Natural killer cell (primary cell): ENCODE data around the gene SSU72. TPM values are rescaled to one million over a fixed set of nuclear protein-coding genes. Genes with fewer than 3 reads are reported as not detected.
A peak's percentile ranks its signal among the peaks of the same experiment; 100 is the strongest.

ENCODE experiments used
- ATAC-seq, 3 donors: fragments of 150-1000 bp in 2 of 3; fragments of 200-7000 bp in 1 of 3; cut with Tn5 transposase; 1 replicate in 1 of 3; 2 replicates in 2 of 3; pipeline ENCODE4 v1.10.0; 2021; ENCODE audit warnings: mild to moderate bottlenecking in 2 of 3, moderate library complexity in 2 of 3
- DNase-seq, 2 donors: peaks; one replicate each; pipeline versions ENCODE4 v3.0.0 to v3.0.0-alpha.2; 2013 to 2021; ENCODE audit warnings: mixed read lengths in 1 of 2
- H3K27ac ChIP-seq: one replicate; pipeline ENCODE4 v1.5.1; 2013; ENCODE audit warnings: mild to moderate bottlenecking, low read length
- H3K27me3 ChIP-seq: one replicate; pipeline ENCODE4 v1.6.1; 2013; ENCODE audit warnings: low read length; ENCODE audit not compliant: control insufficient read depth, insufficient read depth
- H3K36me3 ChIP-seq: one replicate; pipeline ENCODE4 v1.6.1; 2013; ENCODE audit warnings: low read length; ENCODE audit not compliant: control insufficient read depth, insufficient read depth
- H3K4me1 ChIP-seq: one replicate; pipeline ENCODE4 v1.6.1; 2013; ENCODE audit warnings: low read length; ENCODE audit not compliant: control insufficient read depth, insufficient read depth
- H3K4me3 ChIP-seq: one replicate; pipeline ENCODE4 v1.5.1; 2013; ENCODE audit warnings: low read length
- H3K9me3 ChIP-seq: one replicate; pipeline ENCODE4 v1.6.1; 2013; ENCODE audit warnings: low read length; ENCODE audit not compliant: control insufficient read depth, insufficient read depth
- H3K27ac Mint-ChIP-seq, 2 donors: one replicate each; pipeline ENCODE4 v1.8.0; 2022; ENCODE audit warnings: mild to moderate bottlenecking in 2 of 2, mixed read lengths in 2 of 2, moderate library complexity in 1 of 2
- H3K27me3 Mint-ChIP-seq, 2 donors: one replicate each; pipeline ENCODE4 v1.8.0; 2022; ENCODE audit warnings: low read depth in 2 of 2, mixed read lengths in 2 of 2
- H3K36me3 Mint-ChIP-seq: one replicate; pipeline ENCODE4 v1.8.0; 2022; ENCODE audit warnings: mixed read lengths
- H3K4me1 Mint-ChIP-seq, 2 donors: one replicate each; pipeline ENCODE4 v1.8.0; 2022; ENCODE audit warnings: mixed read lengths in 2 of 2
- H3K4me3 Mint-ChIP-seq: one replicate; pipeline ENCODE4 v1.8.0; 2022; ENCODE audit warnings: mild to moderate bottlenecking, moderate library complexity, mixed read lengths
- H3K9me3 Mint-ChIP-seq, 2 donors: one replicate each; pipeline ENCODE4 v1.8.0; 2022; ENCODE audit warnings: mixed read lengths in 2 of 2
- WGBS: methylation state at CpG from one replicate; pipeline ENCODE4 v1.1.7; 2013; ENCODE audit warnings: missing lambda C conversion rate; ENCODE audit not compliant: insufficient coverage; 5-methylcytosine and 5-hydroxymethylcytosine counted together
- intact Hi-C: fragments of 100-400 bp; cut with micrococcal nuclease; formaldehyde crosslinking; loops from one replicate; pipeline ENCODE4 v1.14.2; 2022
- total RNA-seq, 4 donors: library from RNA; stranded (reverse); fragments of 120-200 nt in 1 of 4; gene quantifications; one replicate each; pipeline versions ENCODE4 v1.2.3 to v1.2.4, GENCODE V29; 2013 to 2022
- TF ChIP-seq, protein P1 (sequence below): fragments of 200-600 bp; IDR thresholded peaks from one replicate; pipeline ENCODE4 v1.8.0; 2022; ENCODE audit warnings: antibody characterized with exemption

SSU72 gene
- total RNA-seq, 3 donors from 2014 or later (not counting 1 experiment from before 2014, with no cell fraction given): 87.5 to 107 (median 93.9) TPM

DNA sequence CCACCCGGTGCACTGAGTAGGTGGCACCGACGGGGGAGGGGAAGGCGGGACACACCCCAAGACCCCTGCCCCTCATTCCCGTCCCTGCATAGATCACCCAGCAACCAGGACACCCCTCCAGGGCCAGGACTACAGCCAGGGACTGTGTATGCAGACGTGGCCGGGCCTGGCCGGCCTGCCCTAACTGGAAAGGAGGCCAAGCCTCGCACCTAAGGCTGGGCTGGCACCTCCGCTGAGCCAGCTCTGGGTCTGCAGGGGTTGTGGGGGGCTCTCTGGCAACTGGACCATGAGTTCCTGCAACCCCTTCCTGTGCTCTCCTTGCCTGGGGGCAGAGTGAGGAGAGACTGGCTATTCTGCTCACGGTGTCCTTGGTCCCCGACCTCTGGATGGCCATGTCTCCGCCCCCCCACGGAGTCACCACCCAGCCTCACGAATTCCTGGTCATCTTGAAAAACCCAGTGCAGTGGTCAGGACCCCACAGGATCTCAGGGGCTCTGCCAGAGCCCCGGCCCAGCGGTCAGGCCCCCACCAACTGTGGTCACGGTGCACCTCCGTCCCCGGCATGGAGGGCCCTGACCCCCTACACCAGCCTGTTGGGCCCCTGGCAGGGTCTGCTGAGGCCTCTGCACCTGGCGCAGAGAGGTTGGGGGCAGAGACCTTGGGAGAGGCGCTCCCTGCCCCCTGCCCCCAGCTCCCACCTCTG is 26.3 kb upstream of the SSU72 start:
- no peak for DNase-seq
- WGBS: 90% methylated on average over 21 of the region's 22 CpGs
- Histone ChIP-seq H3K9me3 (no peaks in the 10 kb centered on the region), H3K36me3 (no peaks in the 10 kb centered on the region), H3K4me1 (peaks cover 19% of the 10 kb centered on the region), H3K4me3 (no peak overlapping the region), H3K27me3 (peaks cover 2% of the 10 kb centered on the region), H3K27ac (no peak overlapping the region)
- TF ChIP-seq, protein P1, sequence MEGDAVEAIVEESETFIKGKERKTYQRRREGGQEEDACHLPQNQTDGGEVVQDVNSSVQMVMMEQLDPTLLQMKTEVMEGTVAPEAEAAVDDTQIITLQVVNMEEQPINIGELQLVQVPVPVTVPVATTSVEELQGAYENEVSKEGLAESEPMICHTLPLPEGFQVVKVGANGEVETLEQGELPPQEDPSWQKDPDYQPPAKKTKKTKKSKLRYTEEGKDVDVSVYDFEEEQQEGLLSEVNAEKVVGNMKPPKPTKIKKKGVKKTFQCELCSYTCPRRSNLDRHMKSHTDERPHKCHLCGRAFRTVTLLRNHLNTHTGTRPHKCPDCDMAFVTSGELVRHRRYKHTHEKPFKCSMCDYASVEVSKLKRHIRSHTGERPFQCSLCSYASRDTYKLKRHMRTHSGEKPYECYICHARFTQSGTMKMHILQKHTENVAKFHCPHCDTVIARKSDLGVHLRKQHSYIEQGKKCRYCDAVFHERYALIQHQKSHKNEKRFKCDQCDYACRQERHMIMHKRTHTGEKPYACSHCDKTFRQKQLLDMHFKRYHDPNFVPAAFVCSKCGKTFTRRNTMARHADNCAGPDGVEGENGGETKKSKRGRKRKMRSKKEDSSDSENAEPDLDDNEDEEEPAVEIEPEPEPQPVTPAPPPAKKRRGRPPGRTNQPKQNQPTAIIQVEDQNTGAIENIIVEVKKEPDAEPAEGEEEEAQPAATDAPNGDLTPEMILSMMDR: no peak
- no peak for ATAC-seq
- Mint-ChIP-seq H3K27me3 (peaks cover 0 to 6% of the 10 kb centered on the region in 2 donors), H3K4me1 (peaks cover 0 to 7% of the 10 kb centered on the region in 2 donors), H3K9me3 (no peaks in the 10 kb centered on the region), H3K27ac (no peak overlapping the region), H3K36me3 (no peaks in the 10 kb centered on the region), H3K4me3 (peak overlapping the region; percentile 68)
- intact Hi-C loops: no loop called here

DNA sequence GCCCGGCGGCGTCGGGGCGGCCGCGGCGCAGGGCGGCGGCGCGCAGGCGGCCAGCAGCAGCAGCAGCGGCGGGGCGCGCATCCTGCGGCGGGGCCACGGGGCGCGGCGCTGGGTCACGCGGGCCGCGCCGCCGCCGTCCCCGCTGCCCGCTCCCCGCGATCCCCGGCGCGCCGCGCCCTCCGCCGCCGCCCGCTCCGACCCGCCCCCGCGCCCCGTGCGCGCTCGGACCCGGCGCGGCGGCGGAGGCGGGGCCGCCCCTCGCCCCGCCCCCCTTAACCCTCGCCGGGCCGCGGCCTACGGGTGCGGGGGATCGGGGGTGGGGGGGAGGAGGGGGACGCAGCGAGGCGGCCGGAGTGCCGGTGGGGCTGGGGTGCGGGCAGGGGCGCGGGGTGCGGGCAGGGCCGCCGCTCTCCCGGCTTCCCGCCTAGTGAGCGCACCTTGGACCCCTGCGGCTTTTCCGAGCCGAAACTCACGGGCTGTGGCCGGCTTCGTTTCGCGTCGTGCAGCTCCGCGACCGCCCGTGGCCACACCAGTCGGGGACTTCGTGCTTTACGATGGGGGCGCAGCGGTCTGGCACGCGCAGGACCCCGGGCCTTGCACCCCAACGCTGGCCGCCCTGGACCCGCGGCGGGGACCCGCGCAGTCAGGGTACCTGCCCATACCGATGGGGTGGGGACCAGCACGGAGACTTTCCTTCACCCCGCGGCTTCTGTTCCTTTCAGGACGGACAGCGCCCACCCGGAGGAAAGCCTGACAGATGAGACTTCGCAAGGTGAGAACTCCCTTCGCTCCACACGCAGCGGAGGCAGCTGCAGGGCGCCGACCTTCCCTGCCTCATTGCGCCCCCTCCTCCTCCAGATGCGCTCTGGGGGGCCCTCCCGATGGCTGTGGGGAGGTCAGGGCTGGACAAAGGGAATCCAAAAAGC is 25.5 kb upstream of the SSU72 start, which contains the start of gene FNDC10:
TSS of gene FNDC10 (minus strand) at position 201 of the 926 bp plus-strand sequence. CDS start at position 81, 120 bp downstream.
- 9% methylated on average over 108 of the region's 125 CpGs for WGBS

DNA sequence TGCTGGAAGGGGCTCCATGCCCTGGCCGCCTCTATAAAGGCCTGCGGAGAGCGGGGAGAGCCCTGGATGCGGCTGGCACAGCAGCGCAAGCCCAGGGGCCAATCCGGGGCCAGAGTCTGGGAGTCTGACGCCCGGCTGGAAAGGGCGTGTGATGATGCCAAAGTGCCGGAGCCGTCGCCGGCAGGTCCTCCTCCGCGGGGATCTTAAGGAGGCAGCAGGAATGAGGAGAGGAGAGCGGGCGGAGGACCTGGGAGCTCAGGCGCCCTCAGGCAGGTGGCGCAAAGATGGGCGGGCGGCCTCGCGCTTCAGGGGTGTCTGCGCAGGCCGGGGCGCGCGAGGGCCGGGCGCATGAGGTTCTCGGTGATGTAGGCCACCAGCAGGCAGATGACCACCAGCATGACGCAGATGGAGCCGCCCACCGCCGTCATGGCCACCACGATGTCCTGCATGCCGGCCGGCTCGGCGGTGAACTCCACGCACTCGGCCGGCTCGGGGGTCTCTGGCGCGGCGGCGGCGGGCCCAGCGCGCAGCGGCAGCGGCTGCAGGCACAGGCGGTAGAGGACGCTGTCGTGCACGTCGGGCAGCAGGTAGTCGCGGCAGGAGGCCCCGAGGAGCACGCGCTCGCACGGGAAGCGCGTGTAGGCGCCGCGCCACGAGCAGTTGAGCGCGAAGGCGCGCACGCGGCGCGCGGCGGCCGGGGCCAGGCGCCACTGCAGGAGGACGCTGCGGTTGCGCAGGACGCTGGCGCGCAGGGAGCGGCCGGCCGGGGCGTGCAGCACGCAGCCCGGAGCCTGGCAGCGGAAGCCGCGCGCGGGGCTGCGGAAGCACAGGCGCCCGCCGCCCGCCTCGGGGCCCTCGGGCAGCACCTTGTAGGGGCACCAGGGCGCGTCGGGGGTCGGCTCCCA is 24.6 kb upstream of the SSU72 start:
- Mint-ChIP-seq H3K4me3 (peak overlapping the region; percentile 84), H3K4me1 (peaks cover 0 to 7% of the 10 kb centered on the region in 2 donors), H3K36me3 (no peaks in the 10 kb centered on the region), H3K9me3 (no peaks in the 10 kb centered on the region), H3K27me3 (peaks cover 0 to 6% of the 10 kb centered on the region in 2 donors), H3K27ac (no peak overlapping the region)
- Histone ChIP-seq H3K4me3 (no peak overlapping the region), H3K4me1 (peaks cover 19% of the 10 kb centered on the region), H3K9me3 (no peaks in the 10 kb centered on the region), H3K27ac (no peak overlapping the region), H3K27me3 (peaks cover 2% of the 10 kb centered on the region), H3K36me3 (no peaks in the 10 kb centered on the region)
- intact Hi-C loops: no loop called here
- peak; percentile 62 to 73 (median 71) for ATAC-seq
- peak in 1 of 2 donors; percentile 71 for DNase-seq
- TF ChIP-seq, protein P1: no peak
- WGBS: 20% methylated on average over 111 of the region's 111 CpGs

More for the DNA sequence above, 25.5 kb upstream of the SSU72 start, which contains the start of gene FNDC10:
- Mint-ChIP-seq H3K27ac (no peak within 1 kb of the TSS), H3K4me1 (peaks cover 0 to 7% of the 10 kb centered on the region in 2 donors), H3K27me3 (peaks cover 0 to 6% of the 10 kb centered on the region in 2 donors), H3K4me3 (peak within 1 kb of the TSS; percentile 84), H3K36me3 (no peaks in the 10 kb centered on the region), H3K9me3 (no peaks in the 10 kb centered on the region)
- H3K9me3 ChIP-seq: no peaks in the 10 kb centered on the region
- H3K4me1 ChIP-seq: peaks cover 19% of the 10 kb centered on the region
- no peaks in the 10 kb centered on the region for H3K36me3 ChIP-seq
- TF ChIP-seq, protein P1: no peak
- intact Hi-C loops: no loop called here
- ATAC-seq (peak; percentile 1 to 63 (median 55)), DNase-seq (no peak)
- H3K27ac ChIP-seq: no peak within 1 kb of the TSS
- H3K27me3 ChIP-seq: peaks cover 2% of the 10 kb centered on the region
- no peak within 1 kb of the TSS for H3K4me3 ChIP-seq
